Endodermal cell (in vitro differentiated cells): ENCODE results near the gene RNF121. TPM values are rescaled to one million over a fixed set of nuclear protein-coding genes. Genes with fewer than 3 reads are reported as not detected.

Experiments
- DNase-seq: peaks from one replicate; pipeline ENCODE4 v3.0.0-alpha.2; 2017
- H3K27ac ChIP-seq: 2 replicates; pipeline ENCODE4 v1.5.1; 2013; ENCODE audit warnings: mild to moderate bottlenecking, low read depth, low read length, moderate library complexity
- H3K27me3 ChIP-seq: 2 replicates; pipeline ENCODE4 v1.6.1; 2013; ENCODE audit warnings: mild to moderate bottlenecking, low read length, moderate library complexity; ENCODE audit not compliant: insufficient read depth, control insufficient read depth, poor library complexity, severe bottlenecking
- H3K36me3 ChIP-seq: 2 replicates; pipeline ENCODE4 v1.7.0; 2013; ENCODE audit warnings: mild to moderate bottlenecking, low read length, moderate library complexity; ENCODE audit not compliant: control insufficient read depth, insufficient read depth
- H3K4me1 ChIP-seq: one replicate; pipeline ENCODE4 v1.7.0; 2013; ENCODE audit warnings: low read length; ENCODE audit not compliant: control insufficient read depth, insufficient read depth
- H3K4me3 ChIP-seq: 2 replicates; pipeline ENCODE4 v1.5.1; 2013; ENCODE audit warnings: mild to moderate bottlenecking, low read length, moderate library complexity
- H3K9ac ChIP-seq: 2 replicates; pipeline ENCODE4 v1.6.1; 2013; ENCODE audit warnings: mild to moderate bottlenecking, low read length, moderate library complexity; ENCODE audit not compliant: poor library complexity, severe bottlenecking; ENCODE audit errors: extremely low read depth
- H3K9me3 ChIP-seq: 2 replicates; pipeline ENCODE4 v1.6.1; 2013; ENCODE audit warnings: mild to moderate bottlenecking, low read length, moderate library complexity; ENCODE audit not compliant: control insufficient read depth
- H3K27ac Mint-ChIP-seq: 2 replicates; pipeline ENCODE4 v1.8.0; 2020; ENCODE audit warnings: mixed read lengths
- H3K27me3 Mint-ChIP-seq: 2 replicates; pipeline ENCODE4 v1.8.0; 2021; ENCODE audit warnings: mild to moderate bottlenecking, mixed read lengths; ENCODE audit not compliant: insufficient read depth
- H3K36me3 Mint-ChIP-seq: 2 replicates; pipeline ENCODE4 v1.8.0; 2020; ENCODE audit warnings: low read depth, mixed read lengths
- H3K4me1 Mint-ChIP-seq: 2 replicates; pipeline ENCODE4 v1.8.0; 2020; ENCODE audit warnings: mixed read lengths
- H3K4me3 Mint-ChIP-seq: 2 replicates; pipeline ENCODE4 v1.8.0; 2020; ENCODE audit warnings: mild to moderate bottlenecking, moderate library complexity, mixed read lengths
- H3K9me3 Mint-ChIP-seq: 2 replicates; pipeline ENCODE4 v1.8.0; 2020; ENCODE audit warnings: mild to moderate bottlenecking, mixed read lengths
- WGBS, 2 experiments: methylation state at CpG; one replicate each; pipeline versions ENCODE4 v1.1.5 to v1.1.7; 2013; ENCODE audit warnings: missing lambda C conversion rate in 2 of 2, mixed read lengths in 1 of 2; ENCODE audit not compliant: insufficient coverage in 1 of 2, insufficient read length in 1 of 2; 5-methylcytosine and 5-hydroxymethylcytosine counted together
- total RNA-seq, 2 donors: library from RNA; stranded (reverse); fragmentation: NEBNext Ultra II Directional in 1 of 2; extraction: Animal tissue kit (Norgen Biotek cat#: 25700) in 1 of 2; gene quantifications; 2 replicates in 1 of 2; 3 replicates in 1 of 2; pipeline ENCODE4 v1.2.1, GENCODE V29; 2021
- TF ChIP-seq, protein P1 (sequence below): fragments of 200-600 bp; sonication (generic); conservative IDR thresholded peaks from 2 replicates; pipeline ENCODE4 v1.5.0; 2021; ENCODE audit warnings: antibody characterized with exemption, mild to moderate bottlenecking

Gene RNF121
- total RNA-seq, 2 donors from 2014 or later, result 50.9 to 52.2 TPM

DNA sequence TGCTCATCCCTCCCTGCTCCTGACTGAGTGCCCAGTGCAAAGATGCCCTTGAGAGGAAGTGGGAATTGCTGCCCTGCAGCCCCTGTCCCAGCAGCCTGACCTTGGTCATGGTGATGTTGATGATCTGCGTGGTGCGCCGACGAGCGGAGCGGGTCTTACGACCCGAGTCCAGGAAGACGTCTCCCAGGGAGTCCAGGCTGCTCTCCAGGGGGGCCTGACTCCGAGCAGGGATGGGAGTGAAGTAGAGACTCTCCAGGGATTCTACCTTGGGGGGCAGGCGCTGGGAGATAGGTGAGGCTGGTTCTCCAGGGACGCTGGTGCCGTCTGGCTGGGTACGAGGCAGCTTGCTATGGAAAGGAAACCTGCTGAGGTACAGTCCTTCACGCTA, 78.2 kb downstream of the RNF121 start:
- no peak for DNase-seq
- Mint-ChIP-seq H3K27ac (no peak overlapping the region), H3K27me3 (no peaks in the 10 kb centered on the region), H3K9me3 (no peaks in the 10 kb centered on the region), H3K36me3 (peaks cover 81% of the 10 kb centered on the region), H3K4me1 (no peaks in the 10 kb centered on the region), H3K4me3 (no peak overlapping the region)
- TF ChIP-seq, protein P1, sequence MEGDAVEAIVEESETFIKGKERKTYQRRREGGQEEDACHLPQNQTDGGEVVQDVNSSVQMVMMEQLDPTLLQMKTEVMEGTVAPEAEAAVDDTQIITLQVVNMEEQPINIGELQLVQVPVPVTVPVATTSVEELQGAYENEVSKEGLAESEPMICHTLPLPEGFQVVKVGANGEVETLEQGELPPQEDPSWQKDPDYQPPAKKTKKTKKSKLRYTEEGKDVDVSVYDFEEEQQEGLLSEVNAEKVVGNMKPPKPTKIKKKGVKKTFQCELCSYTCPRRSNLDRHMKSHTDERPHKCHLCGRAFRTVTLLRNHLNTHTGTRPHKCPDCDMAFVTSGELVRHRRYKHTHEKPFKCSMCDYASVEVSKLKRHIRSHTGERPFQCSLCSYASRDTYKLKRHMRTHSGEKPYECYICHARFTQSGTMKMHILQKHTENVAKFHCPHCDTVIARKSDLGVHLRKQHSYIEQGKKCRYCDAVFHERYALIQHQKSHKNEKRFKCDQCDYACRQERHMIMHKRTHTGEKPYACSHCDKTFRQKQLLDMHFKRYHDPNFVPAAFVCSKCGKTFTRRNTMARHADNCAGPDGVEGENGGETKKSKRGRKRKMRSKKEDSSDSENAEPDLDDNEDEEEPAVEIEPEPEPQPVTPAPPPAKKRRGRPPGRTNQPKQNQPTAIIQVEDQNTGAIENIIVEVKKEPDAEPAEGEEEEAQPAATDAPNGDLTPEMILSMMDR, result no peak
- Histone ChIP-seq H3K27me3 (no peaks in the 10 kb centered on the region), H3K27ac (no peak overlapping the region), H3K4me3 (no peak overlapping the region), H3K36me3 (peaks cover 78% of the 10 kb centered on the region), H3K9ac (no peak overlapping the region), H3K4me1 (no peaks in the 10 kb centered on the region), H3K9me3 (no peaks in the 10 kb centered on the region)
- WGBS, 2 experiments, result 95 to 96% methylated on average over 8 to 15 of the region's 15 CpGs

DNA sequence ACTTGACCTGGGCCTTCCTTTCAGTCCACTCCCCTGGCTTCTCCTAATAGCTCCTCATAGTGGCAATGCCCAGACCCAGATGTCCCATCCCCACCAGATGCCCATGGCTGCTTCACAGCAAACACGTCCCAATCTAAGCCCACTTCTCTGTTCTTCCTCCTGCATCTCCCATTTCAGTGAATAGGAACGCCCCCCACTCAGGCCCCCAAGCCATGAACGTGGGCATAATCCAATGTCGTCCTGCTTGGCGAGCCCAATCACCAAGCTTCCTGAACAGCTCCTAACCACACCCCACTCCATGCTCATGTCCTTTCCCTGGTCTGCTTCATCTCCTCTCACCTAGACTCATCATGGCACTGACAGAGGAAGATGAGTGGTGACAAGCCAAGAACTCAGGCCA, 78.7 kb downstream of the RNF121 start:
- Histone ChIP-seq H3K27me3 (no peaks in the 10 kb centered on the region), H3K4me3 (no peak overlapping the region), H3K4me1 (no peaks in the 10 kb centered on the region), H3K27ac (no peak overlapping the region), H3K36me3 (peaks cover 83% of the 10 kb centered on the region), H3K9ac (no peak overlapping the region), H3K9me3 (no peaks in the 10 kb centered on the region)
- H3K27me3 Mint-ChIP-seq, result no peaks in the 10 kb centered on the region
- peaks cover 82% of the 10 kb centered on the region for H3K36me3 Mint-ChIP-seq
- H3K4me1 Mint-ChIP-seq, result no peaks in the 10 kb centered on the region
- H3K9me3 Mint-ChIP-seq, result no peaks in the 10 kb centered on the region
- no peak overlapping the region for H3K4me3 Mint-ChIP-seq
- TF ChIP-seq, protein P1, result no peak
- 85 to 93% methylated on average over 5 of the region's 5 CpGs for WGBS, 2 experiments
- no peak overlapping the region for H3K27ac Mint-ChIP-seq
- no peak for DNase-seq

DNA sequence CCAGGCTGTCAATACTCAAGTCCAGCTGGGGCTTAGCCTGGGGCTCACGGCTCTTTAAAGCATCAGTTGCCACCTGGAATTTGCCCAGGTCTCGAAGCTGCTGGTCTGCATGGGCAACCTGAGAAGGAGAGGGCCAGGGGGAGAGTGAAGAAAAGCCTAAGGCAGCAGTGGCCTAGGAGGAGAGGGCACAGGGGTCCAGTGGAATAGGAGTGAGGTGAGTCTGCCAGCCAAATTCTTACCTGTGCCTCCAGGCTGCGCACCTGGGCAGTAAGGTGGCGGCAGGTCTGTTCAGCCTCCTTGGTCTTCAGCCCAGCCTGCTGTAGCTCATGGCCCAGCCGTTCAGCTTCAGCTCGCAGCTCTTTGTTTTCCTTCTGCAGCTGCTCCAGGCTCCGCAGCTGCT, 79.9 kb downstream of the RNF121 start:
- no peak overlapping the region for H3K27ac Mint-ChIP-seq
- no peaks in the 10 kb centered on the region for H3K27me3 Mint-ChIP-seq
- H3K4me3 ChIP-seq, result no peak overlapping the region
- no peak overlapping the region for H3K4me3 Mint-ChIP-seq
- H3K9me3 ChIP-seq, result no peaks in the 10 kb centered on the region
- H3K9ac ChIP-seq, result no peak overlapping the region
- no peaks in the 10 kb centered on the region for H3K4me1 ChIP-seq
- peaks cover 84% of the 10 kb centered on the region for H3K36me3 ChIP-seq
- TF ChIP-seq, protein P1, result no peak
- H3K27me3 ChIP-seq, result no peaks in the 10 kb centered on the region
- DNase-seq, result no peak
- no peaks in the 10 kb centered on the region for H3K4me1 Mint-ChIP-seq
- no peak overlapping the region for H3K27ac ChIP-seq
- 80 to 99% methylated on average over 1 to 7 of the region's 7 CpGs for WGBS, 2 experiments
- no peaks in the 10 kb centered on the region for H3K9me3 Mint-ChIP-seq
- peaks cover 83% of the 10 kb centered on the region for H3K36me3 Mint-ChIP-seq
